Fibroblast of the aortic adventitia (primary cell): ENCODE measurements around the gene EVPLL. TPM values are rescaled to one million over a fixed set of nuclear protein-coding genes. Genes with fewer than 3 reads are reported as not detected.
A peak's percentile ranks its signal among the peaks of the same experiment; 100 is the strongest.
"Not testable (repeated sequence)": the region's sequence is repeated elsewhere in the genome, so short reads cannot be mapped to it uniquely, and the experiment has no call there.

Experiments used
- DNase-seq: peaks from one replicate; pipeline ENCODE4 v3.0.0-alpha.2; 2010; ENCODE audit warnings: low read depth
- H3K4me3 ChIP-seq: 2 replicates; pipeline ENCODE4 v1.5.1; 2011; ENCODE audit warnings: low read depth, mild to moderate bottlenecking, control low read depth, low read length, moderate library complexity
- small RNA-seq: library from RNA; depleted of rRNA; stranded (forward); fragments of <200 nt; gene quantifications from one replicate; pipeline ENCODE3, GENCODE V24; 2012
- total RNA-seq: library from RNA; depleted of rRNA; stranded (reverse); fragments of >200 nt; gene quantifications from 2 replicates; pipeline ENCODE4 v1.2.3, GENCODE V29; 2012; ENCODE audit warnings: low replicate concordance

Gene EVPLL
- total RNA-seq, 1 donor: not detected

DNA sequence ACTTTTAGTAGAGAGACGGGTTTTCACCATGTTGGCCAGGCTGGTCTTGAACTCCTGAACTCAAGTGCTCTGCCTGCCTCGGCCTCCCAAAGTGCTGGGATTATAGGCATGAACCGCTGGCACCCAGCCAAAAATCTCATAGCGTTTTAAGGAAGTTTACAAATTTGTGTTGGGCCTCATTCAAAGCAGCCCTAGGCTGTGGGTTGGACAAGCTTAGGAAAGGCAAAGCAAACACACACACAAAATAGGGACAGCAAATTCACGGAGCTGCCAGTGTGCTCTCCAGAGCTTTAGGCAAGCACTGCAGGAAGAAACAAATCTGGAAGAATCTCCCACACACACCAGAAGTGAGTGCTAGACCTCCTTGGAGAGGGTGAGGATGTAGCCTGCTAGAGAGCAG, 25.6 kb downstream of the EVPLL start:
- not testable (repeated sequence) for DNase-seq, H3K4me3 ChIP-seq

DNA sequence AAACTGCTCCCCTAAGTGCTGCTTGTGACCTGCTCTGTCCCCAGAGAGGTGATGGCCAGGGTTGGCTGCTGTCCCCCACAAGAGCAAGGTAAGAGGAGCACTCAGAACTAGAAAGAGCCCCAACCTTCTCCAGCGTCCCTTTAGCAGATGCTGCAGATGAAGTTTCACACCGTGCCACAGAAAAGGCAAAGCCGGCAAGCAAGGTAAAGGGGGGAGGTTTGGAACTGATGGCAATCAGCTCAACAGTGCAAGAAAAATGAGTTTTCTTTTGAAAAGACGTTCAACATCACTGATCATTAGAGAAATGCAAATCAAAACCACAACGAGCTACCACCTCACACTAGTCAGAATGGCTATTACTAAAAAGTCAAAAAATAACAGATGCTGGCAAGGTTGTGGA, 26.0 kb downstream of the EVPLL start:
- not testable (repeated sequence) for DNase-seq, H3K4me3 ChIP-seq

DNA sequence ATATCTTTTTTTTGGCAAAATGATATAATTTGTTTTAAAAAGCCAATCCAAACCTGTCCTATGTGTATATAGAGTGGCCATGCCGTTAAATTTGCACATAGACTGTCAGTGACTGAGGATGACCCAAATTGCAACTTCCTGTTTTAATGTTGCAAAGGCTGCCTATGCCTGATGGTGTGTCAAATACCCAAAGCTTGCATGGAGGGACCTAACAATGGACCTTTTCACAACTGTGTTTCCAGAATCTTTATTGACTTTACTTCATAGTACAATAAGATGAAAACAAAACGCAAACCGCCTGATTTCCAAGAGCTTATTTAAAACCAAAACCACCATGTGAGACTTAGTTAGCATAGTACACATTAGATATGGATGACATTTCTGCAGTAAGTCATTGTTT, 31.3 kb downstream of the EVPLL start:
- H3K4me3 ChIP-seq, DNase-seq: not testable (repeated sequence)

DNA sequence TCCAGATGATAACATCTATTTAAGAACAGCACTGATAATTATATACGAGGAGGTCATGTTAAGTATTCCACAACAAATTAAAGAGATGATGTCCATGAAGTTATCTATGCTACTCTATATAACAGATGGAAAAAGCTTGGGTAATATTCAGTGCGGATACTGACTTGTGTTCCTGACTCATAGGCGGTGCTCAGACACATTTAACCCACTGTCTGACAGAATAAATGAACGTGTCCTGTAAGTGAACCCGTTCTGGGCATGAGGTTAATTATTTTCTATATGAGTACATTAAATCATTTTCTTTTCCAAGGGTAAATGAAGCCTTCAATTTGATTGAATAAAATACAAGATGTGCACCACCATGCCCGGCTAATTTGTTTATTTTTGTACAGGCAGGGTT, 31.7 kb downstream of the EVPLL start:
- not testable (repeated sequence) for H3K4me3 ChIP-seq, DNase-seq

DNA sequence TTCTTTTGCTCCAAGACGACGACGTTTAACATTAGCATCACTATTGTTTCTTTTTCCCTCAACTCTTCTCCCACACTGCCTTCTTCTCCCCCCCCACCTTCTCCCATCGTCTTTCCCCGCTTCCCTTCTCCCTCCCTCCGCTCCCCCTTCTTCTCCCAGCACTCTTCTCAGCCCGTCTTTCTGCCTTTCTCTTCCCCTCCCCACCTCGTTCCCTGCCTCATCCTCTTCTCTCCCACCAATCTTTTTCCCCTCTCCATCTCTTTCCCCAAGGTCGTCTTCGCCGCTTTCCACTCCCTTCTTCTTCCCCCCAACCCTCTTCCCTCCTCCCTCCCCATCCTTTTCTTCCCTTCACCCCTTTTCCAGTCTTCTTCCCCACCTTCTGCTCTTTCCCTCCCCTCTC, 33.2 kb downstream of the EVPLL start:
- peak overlapping the region; percentile 46 for H3K4me3 ChIP-seq
- DNase-seq: not testable (repeated sequence)

DNA sequence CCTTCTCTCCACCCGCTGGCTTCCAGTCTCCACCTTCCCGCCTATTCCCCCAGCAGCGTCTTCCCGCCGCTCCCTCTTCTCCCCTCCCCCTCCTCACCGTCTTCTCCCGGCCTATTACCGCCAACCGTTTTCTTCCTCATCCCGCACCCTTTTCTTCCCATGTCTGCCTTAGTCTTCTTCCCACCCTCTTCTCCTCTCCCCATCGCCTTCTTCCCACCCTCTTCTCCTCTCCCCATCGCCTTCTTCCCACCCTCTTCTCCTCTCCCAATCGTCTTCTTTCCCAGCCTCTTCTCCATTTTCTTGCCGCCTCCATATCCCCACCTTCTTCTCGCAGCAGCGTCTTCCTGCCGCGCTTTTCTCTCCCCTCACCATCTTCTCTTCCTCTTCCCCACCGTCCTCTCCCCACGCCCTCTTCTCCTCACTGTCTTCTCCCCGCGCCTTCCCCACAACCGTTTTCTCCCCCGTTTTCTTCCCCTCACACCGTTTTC, 33.8 kb downstream of the EVPLL start:
- peak; percentile 28 for DNase-seq
- peak overlapping the region; percentile 51 for H3K4me3 ChIP-seq

DNA sequence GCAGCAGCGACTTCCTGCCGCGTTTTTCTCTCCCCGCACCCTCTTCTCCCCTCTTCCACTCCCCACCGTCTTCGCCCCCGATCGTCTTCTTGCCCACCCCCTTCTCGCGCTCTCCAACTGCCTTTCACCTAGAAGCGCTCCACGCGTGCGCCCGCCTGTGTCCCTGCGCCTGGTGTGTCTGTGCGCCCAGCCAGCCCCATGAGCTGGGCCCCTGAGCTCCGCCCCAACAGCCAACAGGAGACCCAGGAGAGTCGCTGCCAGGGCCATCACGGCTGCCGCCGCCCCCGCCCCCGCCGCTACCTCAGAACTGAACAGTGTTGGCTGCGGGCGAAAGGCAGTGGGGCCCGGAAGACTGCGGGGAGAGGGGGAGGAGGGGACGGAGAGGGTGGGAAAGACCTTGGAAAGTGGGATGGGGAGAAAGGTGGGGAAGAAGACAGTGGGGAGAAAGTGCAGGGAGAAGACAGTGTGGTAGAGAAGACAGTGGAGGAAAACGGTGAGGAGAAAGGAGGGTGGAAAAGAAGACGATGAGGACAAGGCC, 34.5 kb downstream of the EVPLL start:
- H3K4me3 ChIP-seq, DNase-seq: not testable (repeated sequence)

DNA sequence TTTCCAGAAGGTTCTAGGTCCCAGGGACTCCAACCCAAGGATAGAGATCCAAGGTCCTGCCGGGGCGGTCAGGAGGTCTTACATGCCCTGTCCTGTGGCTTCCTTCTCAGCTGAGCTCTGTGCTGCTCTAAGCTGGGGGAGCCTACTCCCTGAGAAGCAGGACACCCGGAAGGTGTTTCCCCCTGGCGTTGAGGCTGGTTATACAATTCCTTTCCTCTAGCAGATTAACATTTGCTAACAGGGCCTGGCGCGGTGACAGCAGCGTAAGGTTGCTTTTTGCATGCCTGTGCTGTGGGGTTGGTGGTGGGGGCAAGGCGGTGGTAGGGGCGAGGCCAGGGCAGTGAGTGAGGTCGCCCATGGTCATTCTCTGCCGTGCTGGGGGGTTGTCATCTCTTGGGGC, 43.9 kb downstream of the EVPLL start:
- H3K4me3 ChIP-seq, DNase-seq: not testable (repeated sequence)

DNA sequence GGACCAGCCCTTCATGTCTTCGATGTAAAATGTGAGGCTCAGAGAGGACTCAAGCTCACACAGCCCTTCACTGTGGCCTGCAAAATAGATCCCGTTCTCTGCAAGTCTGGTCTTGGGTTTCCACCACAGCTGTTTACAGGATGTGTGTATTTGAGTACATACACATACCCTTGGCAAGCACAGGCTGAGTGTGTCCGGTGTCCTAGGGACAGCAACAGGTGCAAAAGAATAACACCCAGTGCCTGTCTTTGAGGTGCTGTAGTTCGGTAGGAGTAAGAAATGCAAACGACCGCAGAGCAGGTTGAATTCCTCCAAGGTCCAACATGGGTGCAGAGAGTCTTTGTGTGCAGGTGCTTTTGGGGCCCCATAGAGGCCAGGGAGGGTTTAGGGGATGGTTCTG, 44.9 kb downstream of the EVPLL start:
- H3K4me3 ChIP-seq, DNase-seq: not testable (repeated sequence)

DNA sequence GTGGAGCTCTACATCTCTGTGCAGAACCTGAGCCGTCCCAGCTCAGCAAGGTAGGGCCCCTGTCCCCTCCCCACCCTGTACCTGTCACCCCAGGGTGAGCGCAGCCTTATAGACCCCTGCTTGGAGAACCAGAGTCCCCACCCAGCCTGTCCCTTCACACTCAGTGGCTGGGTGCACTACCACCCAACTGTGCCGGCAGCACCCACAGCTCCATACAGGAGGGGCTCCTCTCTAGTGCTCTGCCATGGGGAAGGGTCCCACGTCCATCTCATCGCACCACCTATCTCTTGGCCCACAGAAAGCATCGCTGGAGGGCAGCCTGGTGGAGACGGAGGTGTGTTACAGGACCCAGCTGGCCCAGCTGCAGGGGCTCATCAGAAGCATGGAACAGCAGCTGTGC, 45.4 kb downstream of the EVPLL start:
- H3K4me3 ChIP-seq, DNase-seq: not testable (repeated sequence)

DNA sequence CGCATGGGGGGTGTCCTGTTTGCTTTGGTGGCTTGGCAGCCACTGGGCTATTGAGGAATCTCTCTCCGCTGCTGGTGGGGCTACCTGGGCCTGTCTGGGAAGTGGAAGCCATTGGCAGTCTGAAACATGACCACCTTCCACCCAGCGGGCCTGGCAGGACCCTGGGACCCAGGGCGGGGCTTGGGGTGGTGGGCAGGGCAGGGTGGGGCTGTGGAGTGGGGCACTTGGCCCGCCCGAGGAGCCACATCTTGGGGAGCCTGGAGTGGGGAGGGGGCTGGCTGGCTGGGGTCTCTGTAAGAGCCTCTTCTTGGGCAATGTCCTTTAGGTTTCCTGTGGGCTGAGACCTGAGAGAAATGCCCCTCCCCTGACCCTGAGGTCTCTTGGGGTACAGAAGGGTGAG, 48.0 kb downstream of the EVPLL start:
- not testable (repeated sequence) for DNase-seq, H3K4me3 ChIP-seq

DNA sequence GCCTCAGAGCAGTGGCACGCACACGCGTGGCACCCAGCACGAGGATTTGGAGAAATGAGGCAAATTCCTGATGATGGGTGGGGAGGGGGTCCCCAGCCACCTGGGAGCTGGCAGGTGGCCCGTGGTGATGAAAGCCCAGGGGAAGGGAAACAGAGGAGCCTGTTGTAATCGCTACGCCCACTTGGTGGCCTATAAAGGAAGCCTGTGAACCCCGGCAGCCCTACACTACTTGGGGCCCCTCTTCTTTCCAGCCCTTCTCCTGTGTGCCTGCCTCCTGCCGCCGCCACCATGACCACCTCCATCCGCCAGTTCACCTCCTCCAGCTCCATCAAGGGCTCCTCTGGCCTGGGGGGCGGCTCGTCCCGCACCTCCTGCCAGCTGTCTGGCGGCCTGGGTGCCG, 49.1 kb downstream of the EVPLL start:
- DNase-seq, H3K4me3 ChIP-seq: not testable (repeated sequence)

DNA sequence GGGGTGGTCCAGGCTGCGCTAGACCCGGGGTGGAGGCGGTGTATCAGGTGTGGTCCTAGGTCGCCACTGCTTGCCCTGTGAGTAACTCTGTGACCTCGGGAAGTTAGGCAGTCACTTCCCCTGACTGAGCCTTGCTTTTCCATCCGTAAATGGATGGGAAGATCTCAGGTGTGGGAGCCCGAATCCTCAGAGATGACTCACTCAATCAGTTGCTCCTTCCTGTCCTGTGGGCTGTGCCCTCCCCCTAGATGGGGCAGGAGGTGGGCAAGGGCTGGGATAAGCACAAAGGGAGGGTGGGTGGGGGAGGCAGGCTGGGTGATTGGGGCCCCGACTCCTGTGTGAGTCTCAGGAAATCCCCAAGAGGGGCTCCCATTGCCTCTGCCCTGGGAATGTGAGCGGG, 54.6 kb downstream of the EVPLL start:
- DNase-seq, H3K4me3 ChIP-seq: not testable (repeated sequence)

Small RNA genes within 50 kb of the gene (small RNA-seq; reads per million reads assigned to genes)
- gene AL353997.5 (not detected), gene YWHAEP2 (not detected)

Other genes starting within 250 kb of the EVPLL start
- 73.3 and 108 TPM in 2 replicates for gene ALKBH5, start 193.9 kb upstream of the EVPLL start, total RNA-seq
- gene LLGL1, start 152.1 kb upstream of the EVPLL start, total RNA-seq: 23.3 and 40.7 TPM in 2 replicates
- 214 and 305 TPM in 2 replicates for gene FLII, start 119.0 kb upstream of the EVPLL start, total RNA-seq
- 13.2 and 27.6 TPM in 2 replicates for gene MIEF2, start 117.1 kb upstream of the EVPLL start, total RNA-seq
- 50.0 and 213 TPM in 2 replicates for gene TOP3A, start 62.8 kb upstream of the EVPLL start, total RNA-seq
- gene SMCR8, start 62.5 kb upstream of the EVPLL start, total RNA-seq: 9.2 and 17.3 TPM in 2 replicates
- gene SHMT1, start 14.2 kb upstream of the EVPLL start, total RNA-seq: 7.0 and 20.3 TPM in 2 replicates
- not detected in 2 replicates for gene LGALS9C, start 99.0 kb downstream of the EVPLL start, total RNA-seq